HG02870 (cell line): ENCODE measurements around the gene DACT3.

Experiments used
- ATAC-seq: cut with Tn5 transposase; IDR thresholded peaks from one replicate; pipeline ENCODE4 v1.9.1; 2021; ENCODE audit warnings: mild to moderate bottlenecking, moderate library complexity; ENCODE audit not compliant: unreplicated experiment

DACT3 gene

DNA sequence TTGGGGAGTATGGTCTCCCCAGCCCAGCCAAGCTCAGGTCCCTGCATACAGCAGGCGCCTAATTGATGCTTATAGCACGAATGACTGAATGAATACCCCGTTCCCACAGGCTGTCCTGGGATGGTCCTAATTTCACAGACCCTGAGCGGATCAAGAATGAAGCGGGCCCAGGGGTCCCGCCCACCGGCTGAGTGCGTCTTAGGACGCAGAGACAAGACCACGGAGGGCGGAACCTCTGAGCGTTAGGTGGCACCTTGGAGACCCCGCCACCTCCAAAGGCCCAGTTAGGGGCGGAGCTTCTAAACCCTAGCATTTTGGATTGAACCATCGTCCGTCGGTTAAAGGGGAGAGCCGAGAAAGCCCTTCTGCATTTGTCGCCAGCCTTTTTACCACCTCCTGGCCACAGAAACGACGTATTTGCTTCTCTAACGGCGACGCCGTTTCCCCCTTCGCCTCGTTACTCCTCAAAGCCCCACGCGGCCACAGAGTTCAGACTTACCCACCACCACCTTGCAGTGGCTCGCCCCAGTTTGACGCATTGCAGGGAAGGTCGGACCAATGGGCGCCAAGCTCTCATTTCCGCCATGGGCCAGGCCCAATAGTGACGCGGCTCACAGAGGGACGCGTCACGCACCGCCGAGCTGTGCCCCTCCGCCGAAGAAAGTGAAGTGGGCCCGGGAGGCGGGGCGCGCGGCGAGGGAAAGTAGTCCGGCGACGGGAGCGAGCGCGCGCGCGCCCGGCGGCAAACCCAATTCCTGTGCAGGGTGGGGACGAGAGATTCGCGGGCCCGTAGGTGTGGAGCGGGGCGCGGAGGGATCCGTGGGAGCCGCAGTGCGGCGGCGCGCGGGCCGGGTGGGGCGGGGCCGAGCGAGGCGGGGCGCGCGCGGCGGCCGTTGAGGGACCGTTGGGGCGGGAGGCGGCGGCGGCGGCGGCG, 60.3 kb downstream of the DACT3 start:
- peak; percentile 80 for ATAC-seq

DNA sequence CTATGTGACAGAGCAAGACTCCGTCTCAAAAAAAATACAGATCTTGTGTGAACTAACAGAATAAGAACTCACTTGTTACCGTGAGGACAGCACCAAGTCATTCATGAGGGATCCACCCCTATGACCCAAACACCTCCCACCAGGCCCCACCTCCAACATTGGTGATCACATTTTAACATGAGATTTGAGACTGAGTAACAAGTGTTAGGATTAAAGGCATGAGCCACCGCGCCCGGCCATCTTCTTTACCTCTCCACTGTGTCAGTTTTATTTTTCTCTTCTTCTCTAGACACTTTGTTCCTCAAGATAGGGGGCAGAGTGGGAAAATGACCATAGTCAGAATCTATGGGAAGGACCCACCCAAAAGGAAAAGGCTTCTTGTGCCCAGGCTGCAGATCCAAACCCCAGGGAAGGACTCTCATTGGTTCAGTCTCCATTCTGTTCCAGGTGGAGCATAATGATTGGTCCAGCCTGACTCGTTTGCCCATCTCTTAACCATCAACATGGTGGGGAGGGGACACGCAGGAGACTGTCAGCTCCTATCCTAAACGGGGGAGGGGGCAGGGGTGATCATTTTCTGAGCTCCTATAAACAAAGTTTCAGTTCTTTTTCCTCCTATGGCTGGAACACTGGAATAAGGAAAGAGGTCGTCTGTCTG, 61.1 kb downstream of the DACT3 start:
- ATAC-seq, result no peak

DNA sequence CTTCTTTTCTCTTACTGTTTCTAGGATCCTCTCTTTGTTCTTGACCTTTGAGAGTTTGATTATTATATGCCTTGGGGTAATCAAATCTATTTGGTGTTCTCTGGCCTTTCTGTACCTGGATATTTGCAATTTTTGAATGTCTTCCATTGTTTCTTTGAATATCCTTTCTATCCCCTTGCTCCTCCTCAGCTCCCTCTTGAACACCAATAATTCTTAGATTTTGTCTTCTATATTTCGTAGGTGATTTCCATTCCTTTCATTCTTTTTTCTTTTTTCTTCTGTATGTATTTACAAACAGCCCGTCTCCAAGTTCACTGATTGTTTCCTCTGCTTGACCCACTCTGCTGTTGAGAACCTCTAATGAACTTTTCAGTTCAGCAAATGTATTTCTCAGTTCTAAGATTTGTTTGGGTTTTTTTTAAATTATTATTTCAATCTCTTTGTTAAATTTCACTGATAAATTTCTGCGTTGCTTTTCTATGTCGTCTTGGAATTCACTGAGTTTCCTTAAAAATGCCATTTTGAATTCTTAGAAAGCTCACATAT, 62.5 kb downstream of the DACT3 start:
- ATAC-seq, result no peak
